DOHH2 (cell line): Measurements from ENCODE around the gene DLEC1.
"Not testable (repeated sequence)": the region's sequence is repeated elsewhere in the genome, so short reads cannot be mapped to it uniquely, and the experiment has no call there.

Source experiments
- H3F3A ChIP-seq: fragments of 200-600 bp; sonication (generic), shearing (Covaris generic); 2 replicates; pipeline ENCODE4 v1.6.0; 2016; ENCODE audit warnings: antibody characterized with exemption, mild to moderate bottlenecking; ENCODE audit not compliant: control insufficient read depth, insufficient read depth
- H3K27ac ChIP-seq: fragments of 200-600 bp; sonication (generic); 2 replicates; pipeline ENCODE4 v1.5.1; 2014; ENCODE audit warnings: low read depth, mild to moderate bottlenecking, low read length, moderate library complexity
- H3K27me3 ChIP-seq: fragments of 200-600 bp; sonication (generic); 2 replicates; pipeline ENCODE4 v1.6.1; 2014; ENCODE audit warnings: mild to moderate bottlenecking, low read length, mixed read lengths; ENCODE audit not compliant: control insufficient read depth
- H3K36me3 ChIP-seq: fragments of 200-600 bp; sonication (generic); 2 replicates; pipeline ENCODE4 v1.6.1; 2014; ENCODE audit warnings: mild to moderate bottlenecking, low read length, moderate library complexity, mixed read lengths; ENCODE audit not compliant: control insufficient read depth
- H3K4me1 ChIP-seq: fragments of 200-600 bp; sonication (generic); 2 replicates; pipeline ENCODE4 v1.6.1; 2014; ENCODE audit warnings: mild to moderate bottlenecking, low read length, mixed read lengths; ENCODE audit not compliant: control insufficient read depth
- H3K4me2 ChIP-seq: fragments of 200-600 bp; sonication (generic); 2 replicates; pipeline ENCODE4 v1.6.0; 2014; ENCODE audit warnings: mild to moderate bottlenecking, low read length, moderate library complexity
- H3K4me3 ChIP-seq: fragments of 200-600 bp; sonication (generic); 2 replicates; pipeline ENCODE4 v1.5.1; 2014; ENCODE audit warnings: mild to moderate bottlenecking, low read length, mixed read lengths
- H3K79me2 ChIP-seq: fragments of 200-600 bp; sonication (generic); 2 replicates; pipeline ENCODE4 v1.6.1; 2014; ENCODE audit warnings: mild to moderate bottlenecking, low read length, mixed read lengths; ENCODE audit not compliant: control insufficient read depth
- H3K9me2 ChIP-seq: fragments of 200-600 bp; sonication (generic); replicated peaks from 2 replicates; pipeline ENCODE4 v1.6.1; 2014; ENCODE audit warnings: mild to moderate bottlenecking, low read length, mixed read lengths; ENCODE audit not compliant: control insufficient read depth
- H3K9me3 ChIP-seq: fragments of 200-600 bp; sonication (generic); 2 replicates; pipeline ENCODE4 v1.6.1; 2014; ENCODE audit warnings: antibody characterized with exemption, low read length, mixed read lengths; ENCODE audit not compliant: control insufficient read depth, insufficient read depth
- H4K20me1 ChIP-seq: fragments of 200-600 bp; sonication (generic); 2 replicates; pipeline ENCODE4 v1.6.0; 2014; ENCODE audit warnings: low read depth, mild to moderate bottlenecking, antibody characterized with exemption, low read length, moderate library complexity; ENCODE audit not compliant: control insufficient read depth, insufficient read depth
- EZH2phosphoT487 ChIP-seq: fragments of 200-600 bp; sonication (generic); IDR thresholded peaks from 2 replicates; pipeline ENCODE4 v1.6.1; 2017; ENCODE audit warnings: borderline replicate concordance, mild to moderate bottlenecking, antibody characterized with exemption, low read length, moderate library complexity, mixed read lengths
- TF ChIP-seq, protein P1 (sequence below): fragments of 200-600 bp; sonication (generic); IDR thresholded peaks from one replicate; pipeline ENCODE4 v1.5.1; 2014; ENCODE audit warnings: antibody characterized with exemption, mild to moderate bottlenecking, low read depth, low read length; ENCODE audit not compliant: poor library complexity, severe bottlenecking

Gene DLEC1

DNA sequence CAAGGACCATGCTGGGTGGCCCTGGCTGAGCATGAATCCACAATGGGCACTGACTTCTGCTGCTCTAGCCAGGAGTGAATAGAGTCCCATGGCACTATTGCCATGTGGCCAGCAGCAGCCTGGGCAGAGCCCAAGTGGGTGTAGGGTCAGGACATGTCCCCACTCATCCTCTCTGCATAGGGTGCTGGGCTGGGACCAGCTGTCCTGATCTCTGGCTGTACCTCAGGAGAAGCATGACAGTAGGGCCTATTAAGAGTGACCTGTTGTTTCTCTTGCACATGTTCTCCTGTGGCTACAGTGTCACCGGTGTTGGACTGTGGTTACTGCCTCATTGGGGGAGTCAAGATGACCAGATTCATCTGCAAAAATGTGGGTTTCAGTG lies 46.9 kb downstream of the DLEC1 start:
- Histone ChIP-seq H4K20me1 (no peaks in the 10 kb centered on the region), H3K79me2 (no peaks in the 10 kb centered on the region), H3K36me3 (no peaks in the 10 kb centered on the region), H3K27me3 (no peaks in the 10 kb centered on the region), H3K9me2 (no peaks in the 10 kb centered on the region), H3K4me2 (no peak overlapping the region), H3K4me1 (no peaks in the 10 kb centered on the region), H3K27ac (no peak overlapping the region), H3F3A (peaks cover 8% of the 10 kb centered on the region), H3K4me3 (no peak overlapping the region), H3K9me3 (peaks cover 7% of the 10 kb centered on the region; the same call in 1 of the 2 replicates)
- TF ChIP-seq EZH2phosphoT487 = no peak
- TF ChIP-seq, protein P1, sequence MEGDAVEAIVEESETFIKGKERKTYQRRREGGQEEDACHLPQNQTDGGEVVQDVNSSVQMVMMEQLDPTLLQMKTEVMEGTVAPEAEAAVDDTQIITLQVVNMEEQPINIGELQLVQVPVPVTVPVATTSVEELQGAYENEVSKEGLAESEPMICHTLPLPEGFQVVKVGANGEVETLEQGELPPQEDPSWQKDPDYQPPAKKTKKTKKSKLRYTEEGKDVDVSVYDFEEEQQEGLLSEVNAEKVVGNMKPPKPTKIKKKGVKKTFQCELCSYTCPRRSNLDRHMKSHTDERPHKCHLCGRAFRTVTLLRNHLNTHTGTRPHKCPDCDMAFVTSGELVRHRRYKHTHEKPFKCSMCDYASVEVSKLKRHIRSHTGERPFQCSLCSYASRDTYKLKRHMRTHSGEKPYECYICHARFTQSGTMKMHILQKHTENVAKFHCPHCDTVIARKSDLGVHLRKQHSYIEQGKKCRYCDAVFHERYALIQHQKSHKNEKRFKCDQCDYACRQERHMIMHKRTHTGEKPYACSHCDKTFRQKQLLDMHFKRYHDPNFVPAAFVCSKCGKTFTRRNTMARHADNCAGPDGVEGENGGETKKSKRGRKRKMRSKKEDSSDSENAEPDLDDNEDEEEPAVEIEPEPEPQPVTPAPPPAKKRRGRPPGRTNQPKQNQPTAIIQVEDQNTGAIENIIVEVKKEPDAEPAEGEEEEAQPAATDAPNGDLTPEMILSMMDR = no peak

DNA sequence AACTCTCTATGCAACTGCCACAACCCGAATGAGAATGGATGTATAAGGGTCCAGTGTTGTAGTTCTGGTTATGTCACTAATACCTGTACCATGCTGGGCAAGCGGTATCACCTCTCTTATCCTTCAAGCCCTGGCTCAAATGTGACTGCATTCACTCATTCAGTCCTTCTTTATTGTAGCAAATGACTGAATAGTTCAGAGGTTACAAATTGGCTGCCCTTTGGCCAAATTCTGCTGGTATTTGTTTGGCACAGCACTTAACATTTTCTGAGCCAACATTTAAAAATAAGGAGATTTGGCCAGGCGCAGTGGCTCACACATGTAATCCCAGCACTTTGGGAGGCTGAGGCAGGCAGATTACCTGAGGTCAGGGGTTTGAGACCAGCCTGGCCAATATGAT lies 47.5 kb downstream of the DLEC1 start:
- H3K4me1 ChIP-seq = peaks cover 4% of the 10 kb centered on the region
- H3K4me3 ChIP-seq = no peak overlapping the region
- peaks cover 8% of the 10 kb centered on the region for H3F3A ChIP-seq
- no peaks in the 10 kb centered on the region for H3K79me2 ChIP-seq
- H4K20me1 ChIP-seq = no peaks in the 10 kb centered on the region
- peaks cover 7% of the 10 kb centered on the region; the same call in 1 of the 2 replicates for H3K9me3 ChIP-seq
- no peak overlapping the region for H3K27ac ChIP-seq
- H3K36me3 ChIP-seq = no peaks in the 10 kb centered on the region
- TF ChIP-seq, protein P1 = no peak
- TF ChIP-seq EZH2phosphoT487 = no peak
- H3K9me2 ChIP-seq = no peaks in the 10 kb centered on the region
- no peaks in the 10 kb centered on the region; the same call in 1 of the 2 replicates for H3K27me3 ChIP-seq
- no peak overlapping the region for H3K4me2 ChIP-seq

DNA sequence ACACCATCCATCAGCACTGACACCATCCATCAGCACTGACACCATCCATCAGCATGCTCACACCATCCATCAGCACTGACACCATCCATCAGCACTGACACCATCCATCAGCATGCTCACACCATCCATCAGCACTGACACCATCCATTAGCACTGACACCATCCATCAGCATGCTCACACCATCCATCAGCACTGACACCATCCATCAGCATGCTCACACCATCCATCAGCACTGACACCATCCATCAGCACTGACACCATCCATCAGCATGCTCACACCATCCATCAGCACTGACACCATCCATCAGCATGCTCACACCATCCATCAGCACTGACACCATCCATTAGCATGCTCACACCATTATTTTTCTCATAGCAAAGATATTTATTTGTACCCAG lies 48.3 kb downstream of the DLEC1 start:
- not testable (repeated sequence) for H3K4me2 ChIP-seq, H3K27me3 ChIP-seq, H3F3A ChIP-seq, H3K27ac ChIP-seq, H3K4me3 ChIP-seq, H3K9me3 ChIP-seq, H3K79me2 ChIP-seq, H3K9me2 ChIP-seq, H3K36me3 ChIP-seq, H4K20me1 ChIP-seq
- H3K4me1 ChIP-seq = peaks cover 12% of the 10 kb centered on the region

DNA sequence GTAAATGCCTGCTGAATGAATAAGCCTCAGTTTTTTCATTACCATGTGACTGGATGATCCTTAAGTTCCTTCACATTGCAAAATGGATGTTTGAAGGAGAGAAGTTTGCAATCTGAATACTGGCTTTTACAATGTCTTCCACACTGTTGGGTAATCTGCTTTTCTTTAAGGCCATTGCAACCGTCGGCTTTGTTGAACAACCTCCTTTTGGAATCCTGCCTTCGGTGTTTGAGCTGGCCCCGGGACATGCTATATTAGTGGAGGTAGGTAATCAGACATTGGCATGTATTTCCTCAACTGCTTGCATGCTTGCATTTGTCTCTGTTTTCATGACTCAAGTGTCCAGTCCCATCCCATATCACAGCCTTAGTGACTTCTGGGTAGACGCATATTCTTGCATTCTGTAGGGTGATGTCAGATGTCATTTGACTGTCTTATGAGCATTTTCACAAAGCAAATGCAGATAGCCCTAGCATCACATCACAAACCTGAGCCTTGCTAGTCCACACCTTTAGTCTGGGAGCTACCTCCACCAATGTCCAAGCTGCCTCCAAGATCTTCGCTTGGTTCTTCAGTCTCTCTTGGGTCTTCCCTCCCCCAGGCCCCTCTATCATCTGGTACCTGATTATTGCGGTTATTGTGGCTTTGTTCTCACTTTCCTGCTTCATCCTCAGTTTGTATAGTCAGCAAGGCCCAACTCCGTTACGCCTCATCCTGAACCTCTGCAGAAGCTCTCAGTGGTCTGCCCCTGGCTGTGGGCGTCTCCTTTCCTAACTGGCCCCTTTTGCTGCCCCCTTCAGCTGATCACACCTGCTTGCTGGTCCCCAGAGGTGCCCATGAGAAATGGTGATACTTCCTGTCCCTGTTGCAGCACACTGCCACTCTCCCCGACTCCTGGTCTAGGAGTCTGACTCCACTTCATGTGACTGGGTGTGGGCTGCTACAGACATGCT lies 49.4 kb downstream of the DLEC1 start:
- Histone ChIP-seq H3K36me3 (no peaks in the 10 kb centered on the region), H3K9me3 (peaks cover 7% of the 10 kb centered on the region; the same call in 1 of the 2 replicates), H3K27me3 (peaks cover 9% of the 10 kb centered on the region; the same call in 1 of the 2 replicates), H3K4me3 (no peak overlapping the region), H4K20me1 (no peaks in the 10 kb centered on the region), H3K4me2 (no peak overlapping the region), H3K9me2 (no peaks in the 10 kb centered on the region), H3F3A (peaks cover 8% of the 10 kb centered on the region), H3K27ac (no peak overlapping the region), H3K4me1 (peaks cover 23% of the 10 kb centered on the region), H3K79me2 (no peaks in the 10 kb centered on the region)
- TF ChIP-seq EZH2phosphoT487 = no peak
- TF ChIP-seq, protein P1 = no peak
